ENCODE data around the gene KNSTRN.

GRCh38 chr15:40415226-40415625 lies 32.7 kb downstream of the KNSTRN start:
- no peak for TF ChIP-seq POLR2AphosphoS5 (IDR thresholded peaks at IDR 0.05)
- TF ChIP-seq POLR2A (IDR thresholded peaks at IDR 0.05): no peak
- no peak for TF ChIP-seq CTCF (IDR thresholded peaks at IDR 0.05)
